DOHH2 (cell line): Measurements from ENCODE around the gene AGMAT.
A peak's percentile ranks its signal among the peaks of the same experiment; 100 is the strongest.

Experiments
- H3F3A ChIP-seq: fragments of 200-600 bp; sonication (generic), shearing (Covaris generic); 2 replicates; pipeline ENCODE4 v1.6.0; 2016; ENCODE audit warnings: antibody characterized with exemption, mild to moderate bottlenecking; ENCODE audit not compliant: control insufficient read depth, insufficient read depth
- H3K27ac ChIP-seq: fragments of 200-600 bp; sonication (generic); 2 replicates; pipeline ENCODE4 v1.5.1; 2014; ENCODE audit warnings: low read depth, mild to moderate bottlenecking, low read length, moderate library complexity
- H3K27me3 ChIP-seq: fragments of 200-600 bp; sonication (generic); 2 replicates; pipeline ENCODE4 v1.6.1; 2014; ENCODE audit warnings: mild to moderate bottlenecking, low read length, mixed read lengths; ENCODE audit not compliant: control insufficient read depth
- H3K36me3 ChIP-seq: fragments of 200-600 bp; sonication (generic); 2 replicates; pipeline ENCODE4 v1.6.1; 2014; ENCODE audit warnings: mild to moderate bottlenecking, low read length, moderate library complexity, mixed read lengths; ENCODE audit not compliant: control insufficient read depth
- H3K4me1 ChIP-seq: fragments of 200-600 bp; sonication (generic); 2 replicates; pipeline ENCODE4 v1.6.1; 2014; ENCODE audit warnings: mild to moderate bottlenecking, low read length, mixed read lengths; ENCODE audit not compliant: control insufficient read depth
- H3K4me2 ChIP-seq: fragments of 200-600 bp; sonication (generic); 2 replicates; pipeline ENCODE4 v1.6.0; 2014; ENCODE audit warnings: mild to moderate bottlenecking, low read length, moderate library complexity
- H3K4me3 ChIP-seq: fragments of 200-600 bp; sonication (generic); 2 replicates; pipeline ENCODE4 v1.5.1; 2014; ENCODE audit warnings: mild to moderate bottlenecking, low read length, mixed read lengths
- H3K79me2 ChIP-seq: fragments of 200-600 bp; sonication (generic); 2 replicates; pipeline ENCODE4 v1.6.1; 2014; ENCODE audit warnings: mild to moderate bottlenecking, low read length, mixed read lengths; ENCODE audit not compliant: control insufficient read depth
- H3K9me2 ChIP-seq: fragments of 200-600 bp; sonication (generic); replicated peaks from 2 replicates; pipeline ENCODE4 v1.6.1; 2014; ENCODE audit warnings: mild to moderate bottlenecking, low read length, mixed read lengths; ENCODE audit not compliant: control insufficient read depth
- H3K9me3 ChIP-seq: fragments of 200-600 bp; sonication (generic); 2 replicates; pipeline ENCODE4 v1.6.1; 2014; ENCODE audit warnings: antibody characterized with exemption, low read length, mixed read lengths; ENCODE audit not compliant: control insufficient read depth, insufficient read depth
- H4K20me1 ChIP-seq: fragments of 200-600 bp; sonication (generic); 2 replicates; pipeline ENCODE4 v1.6.0; 2014; ENCODE audit warnings: low read depth, mild to moderate bottlenecking, antibody characterized with exemption, low read length, moderate library complexity; ENCODE audit not compliant: control insufficient read depth, insufficient read depth
- EZH2phosphoT487 ChIP-seq: fragments of 200-600 bp; sonication (generic); IDR thresholded peaks from 2 replicates; pipeline ENCODE4 v1.6.1; 2017; ENCODE audit warnings: borderline replicate concordance, mild to moderate bottlenecking, antibody characterized with exemption, low read length, moderate library complexity, mixed read lengths
- TF ChIP-seq, protein P1 (sequence below): fragments of 200-600 bp; sonication (generic); IDR thresholded peaks from one replicate; pipeline ENCODE4 v1.5.1; 2014; ENCODE audit warnings: antibody characterized with exemption, mild to moderate bottlenecking, low read depth, low read length; ENCODE audit not compliant: poor library complexity, severe bottlenecking

Gene AGMAT

DNA sequence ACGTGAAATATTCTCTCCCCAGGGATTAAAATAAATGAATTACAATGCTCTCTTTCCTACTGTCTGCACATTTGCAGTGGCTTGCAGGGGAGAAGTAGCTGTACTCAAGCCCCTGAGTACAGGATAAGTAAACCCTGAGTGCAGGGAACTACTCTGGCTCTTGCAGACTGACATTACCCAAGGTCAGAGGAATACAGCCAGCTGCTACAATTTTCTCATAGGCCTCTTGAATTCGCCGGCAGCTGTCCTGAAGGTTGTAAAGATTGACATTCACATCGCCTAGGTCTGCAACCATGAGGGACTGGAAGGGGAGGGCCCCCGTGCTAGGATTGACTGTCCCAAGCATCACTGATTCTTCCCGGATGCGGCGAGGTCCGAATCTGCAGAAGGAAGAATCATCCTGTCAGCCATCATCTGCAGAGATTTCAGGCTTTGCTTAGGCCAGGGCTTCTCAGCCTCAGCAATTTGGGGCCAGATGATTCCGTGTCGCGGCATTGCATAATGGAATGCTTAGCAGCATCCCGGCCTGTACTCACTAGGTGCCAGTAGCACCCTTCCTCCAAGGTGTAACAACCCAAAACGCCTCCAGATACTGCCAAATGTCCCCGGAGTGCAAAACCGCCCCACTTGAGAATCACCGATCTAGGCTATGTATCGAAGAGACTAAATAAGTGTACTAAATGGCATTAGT lies 1.7 kb downstream of the AGMAT start:
- Histone ChIP-seq H3K4me1 (peaks cover 27% of the 10 kb centered on the region), H4K20me1 (no peaks in the 10 kb centered on the region)

DNA sequence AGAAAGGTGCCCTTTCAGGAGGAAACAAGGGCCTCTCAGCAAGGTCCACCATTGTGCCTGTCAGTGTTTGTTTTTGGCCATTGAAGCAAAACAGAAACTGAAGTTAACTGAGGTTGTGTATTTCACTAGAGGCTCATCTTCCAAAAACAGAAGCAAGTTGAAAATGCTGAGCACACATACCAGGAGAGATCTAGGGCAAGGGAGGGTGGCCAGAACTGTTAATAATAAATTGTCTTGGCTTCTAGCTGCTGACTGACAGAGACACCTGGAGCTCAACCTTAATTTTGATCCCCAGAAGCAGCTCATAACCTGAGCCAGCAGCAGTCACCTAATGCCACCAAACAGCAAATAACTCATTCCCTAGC lies 5.2 kb downstream of the AGMAT start:
- Histone ChIP-seq H3K79me2 (no peaks in the 10 kb centered on the region), H3F3A (no peaks in the 10 kb centered on the region), H3K9me3 (no peaks in the 10 kb centered on the region), H3K4me2 (0 out of 2 replicates have a peak overlapping the region, but pooled peaks have one; percentile 0), H4K20me1 (no peaks in the 10 kb centered on the region), H3K36me3 (no peaks in the 10 kb centered on the region), H3K27me3 (peaks cover 3% of the 10 kb centered on the region), H3K4me3 (no peak overlapping the region), H3K27ac (no peak overlapping the region), H3K4me1 (peaks cover 22% of the 10 kb centered on the region), H3K9me2 (no peaks in the 10 kb centered on the region)
- no peak for TF ChIP-seq EZH2phosphoT487
- TF ChIP-seq, protein P1, sequence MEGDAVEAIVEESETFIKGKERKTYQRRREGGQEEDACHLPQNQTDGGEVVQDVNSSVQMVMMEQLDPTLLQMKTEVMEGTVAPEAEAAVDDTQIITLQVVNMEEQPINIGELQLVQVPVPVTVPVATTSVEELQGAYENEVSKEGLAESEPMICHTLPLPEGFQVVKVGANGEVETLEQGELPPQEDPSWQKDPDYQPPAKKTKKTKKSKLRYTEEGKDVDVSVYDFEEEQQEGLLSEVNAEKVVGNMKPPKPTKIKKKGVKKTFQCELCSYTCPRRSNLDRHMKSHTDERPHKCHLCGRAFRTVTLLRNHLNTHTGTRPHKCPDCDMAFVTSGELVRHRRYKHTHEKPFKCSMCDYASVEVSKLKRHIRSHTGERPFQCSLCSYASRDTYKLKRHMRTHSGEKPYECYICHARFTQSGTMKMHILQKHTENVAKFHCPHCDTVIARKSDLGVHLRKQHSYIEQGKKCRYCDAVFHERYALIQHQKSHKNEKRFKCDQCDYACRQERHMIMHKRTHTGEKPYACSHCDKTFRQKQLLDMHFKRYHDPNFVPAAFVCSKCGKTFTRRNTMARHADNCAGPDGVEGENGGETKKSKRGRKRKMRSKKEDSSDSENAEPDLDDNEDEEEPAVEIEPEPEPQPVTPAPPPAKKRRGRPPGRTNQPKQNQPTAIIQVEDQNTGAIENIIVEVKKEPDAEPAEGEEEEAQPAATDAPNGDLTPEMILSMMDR = no peak

More for the DNA sequence above, 1.7 kb downstream of the AGMAT start:
- no peaks in the 10 kb centered on the region for H3F3A ChIP-seq
- H3K79me2 ChIP-seq = no peaks in the 10 kb centered on the region
- no peaks in the 10 kb centered on the region for H3K9me2 ChIP-seq
- H3K27ac ChIP-seq = no peak overlapping the region
- no peak overlapping the region for H3K4me2 ChIP-seq
- peaks cover 3% of the 10 kb centered on the region for H3K27me3 ChIP-seq
- no peaks in the 10 kb centered on the region for H3K36me3 ChIP-seq
- no peak overlapping the region for H3K4me3 ChIP-seq
- H3K9me3 ChIP-seq = no peaks in the 10 kb centered on the region; the same call in 1 of the 2 replicates
- no peak for TF ChIP-seq EZH2phosphoT487
- TF ChIP-seq, protein P1 = no peak

DNA sequence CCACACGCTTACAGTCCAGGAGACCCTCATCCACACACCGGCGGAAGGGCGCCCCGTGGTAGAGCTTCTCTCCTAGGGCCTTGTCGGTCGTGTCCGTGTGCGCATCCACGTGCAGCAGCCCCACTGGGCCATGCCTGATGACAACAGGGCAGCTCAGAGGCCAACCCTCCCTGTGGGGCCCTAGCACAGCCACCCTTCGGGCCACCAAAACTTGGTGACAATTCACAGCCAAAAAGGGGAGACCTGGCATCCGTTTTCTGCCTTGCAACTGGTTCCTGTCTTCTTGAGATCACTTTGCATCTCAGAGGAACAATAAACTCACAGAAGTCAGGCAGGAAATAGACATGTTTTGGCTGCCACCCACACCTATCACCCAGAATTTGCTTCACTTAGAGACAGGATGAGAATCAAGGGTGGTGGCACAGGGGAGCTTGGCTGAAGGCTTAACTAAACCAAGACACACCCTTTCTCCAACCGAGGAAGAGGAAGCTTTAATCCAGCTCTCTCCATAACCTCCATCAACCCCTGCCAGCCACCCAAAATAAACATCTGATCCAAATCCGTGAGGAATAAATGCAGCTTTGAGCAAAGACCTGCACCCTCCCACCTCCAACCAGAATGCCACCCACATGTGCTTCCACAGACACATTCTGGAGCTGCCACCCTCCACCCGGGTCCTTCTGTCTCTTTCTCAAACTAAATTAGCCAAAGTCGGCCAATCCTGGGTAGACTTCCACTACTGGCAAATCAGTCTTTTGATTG lies 5.7 kb downstream of the AGMAT start:
- Histone ChIP-seq H3K4me2 (0 out of 2 replicates have a peak overlapping the region, but pooled peaks have one; percentile 0), H3K9me3 (no peaks in the 10 kb centered on the region), H4K20me1 (no peaks in the 10 kb centered on the region), H3K27ac (no peak overlapping the region), H3K9me2 (no peaks in the 10 kb centered on the region), H3K36me3 (no peaks in the 10 kb centered on the region), H3K27me3 (no peaks in the 10 kb centered on the region; the same call in 1 of the 2 replicates), H3K4me3 (no peak overlapping the region), H3K4me1 (peaks cover 17% of the 10 kb centered on the region), H3F3A (no peaks in the 10 kb centered on the region), H3K79me2 (no peaks in the 10 kb centered on the region)
- TF ChIP-seq EZH2phosphoT487 = no peak
- TF ChIP-seq, protein P1 = no peak
